Psoas muscle (tissue), 8 donors: ENCODE measurements around the gene SLC7A6. TPM values are rescaled to one million over a fixed set of nuclear protein-coding genes. Genes with fewer than 3 reads are reported as not detected.
A peak's percentile ranks its signal among the peaks of the same experiment; 100 is the strongest.

Experiments used
- ATAC-seq, 4 donors: fragments of 200-7000 bp; cut with Tn5 transposase; one replicate each; pipeline ENCODE4 v1.9.1; 2020; ENCODE audit warnings: moderate library complexity in 3 of 4, mild to moderate bottlenecking in 2 of 4
- DNase-seq, 2 donors: peaks; one replicate each; pipeline ENCODE4 v3.0.0-alpha.2; 2020
- H3K27ac ChIP-seq: fragments of 200-600 bp; one replicate; pipeline ENCODE4 v1.8.0; 2022
- H3K27me3 ChIP-seq, 3 donors: fragments of 200-600 bp in 1 of 3; one replicate each; pipeline versions ENCODE4 v1.6.1 to v1.8.0; 2013 to 2022; ENCODE audit warnings: low read length in 2 of 3, mild to moderate bottlenecking in 2 of 3, moderate library complexity in 1 of 3; ENCODE audit not compliant: insufficient read depth in 3 of 3
- H3K36me3 ChIP-seq, 2 donors: fragments of 200-600 bp in 1 of 2; one replicate each; pipeline versions ENCODE4 v1.6.1 to v1.8.0; 2013 to 2022; ENCODE audit warnings: low read depth in 1 of 2, mild to moderate bottlenecking in 1 of 2, moderate library complexity in 1 of 2; ENCODE audit not compliant: insufficient read depth in 1 of 2
- H3K4me1 ChIP-seq: fragments of 200-600 bp; one replicate; pipeline ENCODE4 v1.8.0; 2022
- H3K4me3 ChIP-seq: fragments of 200-600 bp; one replicate; pipeline ENCODE4 v1.8.0; 2022; ENCODE audit warnings: mild to moderate bottlenecking
- H3K9me3 ChIP-seq: fragments of 200-600 bp; one replicate; pipeline ENCODE4 v1.8.0; 2022
- WGBS, 3 donors: extraction: QIAGEN DNeasy Blood & Tissue Kit; methylation state at CpG; one replicate each; pipeline versions ENCODE4 v1.1.6 to v1.1.7; 2013; 5-methylcytosine and 5-hydroxymethylcytosine counted together
- intact Hi-C, 2 donors: fragments of 100-400 bp; cut with DNase I; formaldehyde crosslinking; loops; one replicate each; pipeline versions ENCODE4 v1.11.0 to v1.14.2; 2022
- polyA plus RNA-seq, 3 donors: library from polyadenylated mRNA; stranded (reverse); fragments of 200-250 nt; gene quantifications; one replicate each; pipeline ENCODE4 v1.2.3, GENCODE V29; 2013
- total RNA-seq, 4 donors: library from RNA; stranded (reverse); fragmentation: NEBNext Ultra II Directional in 2 of 4; extraction: Animal tissue kit (Norgen Biotek cat#: 25700) in 2 of 4; gene quantifications; one replicate each; pipeline versions ENCODE4 v1.2.1 to v1.2.4, GENCODE V29; 2021 to 2023
- TF ChIP-seq, protein P1 (sequence below): fragments of 200-600 bp; IDR thresholded peaks from one replicate; pipeline ENCODE4 v1.8.0; 2022; ENCODE audit warnings: antibody characterized with exemption
- donor health status: healthy with polysubstance abuse.
- donor health status: DM: no; HTN: no; CAD: no; lungs with moderate emphysema.
- donor health status: Bipolar disorder and iron deficiency.
- donor health status: healthy.
- donor health status: DM: yes; HTN: yes; CAD: no.
- donor health status: DM: no; HTN: no; CAD: no.
- donor health status: DM: no; HTN: no; CAD: no.
- donor health status: DM: yes; HTN: yes; CAD: no.

SLC7A6 gene
- total and polyA plus RNA-seq, 7 donors = 9.2 to 217 (median 48.7) TPM

- Histone ChIP-seq H3K27ac (peak overlapping the region; percentile 80), H3K4me3 (no peak overlapping the region), H3K36me3 (peaks cover 2 to 46% of the 10 kb centered on the region in 2 donors), H3K9me3 (no peaks in the 10 kb centered on the region), H3K4me1 (peaks cover 32% of the 10 kb centered on the region), H3K27me3 (no peaks in the 10 kb centered on the region)
- TF ChIP-seq, protein P1, sequence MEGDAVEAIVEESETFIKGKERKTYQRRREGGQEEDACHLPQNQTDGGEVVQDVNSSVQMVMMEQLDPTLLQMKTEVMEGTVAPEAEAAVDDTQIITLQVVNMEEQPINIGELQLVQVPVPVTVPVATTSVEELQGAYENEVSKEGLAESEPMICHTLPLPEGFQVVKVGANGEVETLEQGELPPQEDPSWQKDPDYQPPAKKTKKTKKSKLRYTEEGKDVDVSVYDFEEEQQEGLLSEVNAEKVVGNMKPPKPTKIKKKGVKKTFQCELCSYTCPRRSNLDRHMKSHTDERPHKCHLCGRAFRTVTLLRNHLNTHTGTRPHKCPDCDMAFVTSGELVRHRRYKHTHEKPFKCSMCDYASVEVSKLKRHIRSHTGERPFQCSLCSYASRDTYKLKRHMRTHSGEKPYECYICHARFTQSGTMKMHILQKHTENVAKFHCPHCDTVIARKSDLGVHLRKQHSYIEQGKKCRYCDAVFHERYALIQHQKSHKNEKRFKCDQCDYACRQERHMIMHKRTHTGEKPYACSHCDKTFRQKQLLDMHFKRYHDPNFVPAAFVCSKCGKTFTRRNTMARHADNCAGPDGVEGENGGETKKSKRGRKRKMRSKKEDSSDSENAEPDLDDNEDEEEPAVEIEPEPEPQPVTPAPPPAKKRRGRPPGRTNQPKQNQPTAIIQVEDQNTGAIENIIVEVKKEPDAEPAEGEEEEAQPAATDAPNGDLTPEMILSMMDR = no peak
- ATAC-seq (peak; percentile 7 to 42 (median 36)), DNase-seq (no peak)
- intact Hi-C loops = loop anchor here (5.0 kb wide), 3 partner anchors 130 to 155 kb away; no protein-coding TSS in a partner anchor
- WGBS, 3 donors = 38 to 64% (median 42%) methylated on average over 3 of the region's 3 CpGs
These were observed 37.0 kb upstream of the SLC7A6 start for GRCh38 chr16:68227183-68227793.

DNA sequence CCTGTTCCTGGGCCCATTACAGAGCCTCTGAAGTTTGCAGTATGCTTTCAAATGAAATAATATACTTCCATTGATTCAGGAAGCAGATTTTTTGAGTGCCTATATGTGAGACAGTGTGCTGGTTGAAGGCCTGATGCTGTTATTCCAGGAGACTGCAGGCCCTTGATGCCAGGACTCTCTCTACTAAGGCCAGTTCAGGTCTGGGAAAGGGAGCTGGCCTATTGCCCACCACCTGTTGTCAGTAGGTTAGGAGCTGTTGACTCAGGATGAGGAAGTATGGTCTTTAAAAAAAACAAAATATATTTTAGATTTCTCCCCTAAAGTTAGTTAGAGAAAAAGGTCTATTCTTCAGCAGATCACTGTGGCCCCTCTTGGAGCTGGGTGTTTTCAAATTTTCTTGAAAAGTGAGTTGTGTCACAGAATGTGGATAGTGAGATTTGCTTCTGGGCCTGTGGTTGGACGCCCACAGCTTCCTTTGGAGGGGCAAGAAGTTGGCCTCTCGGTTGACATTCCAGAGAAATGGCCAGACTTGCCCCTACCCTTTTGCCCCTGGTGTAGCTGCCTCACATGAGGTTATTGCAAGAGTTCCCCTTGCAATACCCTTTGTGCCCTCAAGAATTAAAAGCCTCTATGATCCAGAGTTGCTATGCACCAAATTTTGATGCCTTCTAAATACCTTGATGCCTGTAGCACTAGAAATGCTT, 36.3 kb upstream of the SLC7A6 start:
- intact Hi-C loops = loop anchor here (5.0 kb wide), 3 partner anchors 131 to 156 kb away; no protein-coding TSS in a partner anchor
- TF ChIP-seq, protein P1 = no peak
- Histone ChIP-seq H3K9me3 (no peaks in the 10 kb centered on the region), H3K27me3 (no peaks in the 10 kb centered on the region), H3K4me1 (peaks cover 32% of the 10 kb centered on the region), H3K36me3 (peaks cover 2 to 42% of the 10 kb centered on the region in 2 donors), H3K27ac (peak overlapping the region; percentile 80), H3K4me3 (no peak overlapping the region)
- 51 to 58% (median 54%) methylated on average over 2 of the region's 2 CpGs for WGBS, 3 donors
- ATAC-seq = peak; percentile 72 to 80 (median 76)
- peak; percentile 63 to 82 for DNase-seq

- DNase-seq = no peak
- no peak overlapping the region for H3K4me3 ChIP-seq
- H3K4me1 ChIP-seq = peaks cover 32% of the 10 kb centered on the region
- no peaks in the 10 kb centered on the region for H3K27me3 ChIP-seq
- 56 to 77% (median 61%) methylated on average over 3 of the region's 3 CpGs for WGBS, 3 donors
- intact Hi-C loops = loop anchor here (5.0 kb wide), 3 partner anchors 131 to 156 kb away; no protein-coding TSS in a partner anchor
- ATAC-seq = peak in 1 of 4 donors; percentile 9
- no peaks in the 10 kb centered on the region for H3K9me3 ChIP-seq
- TF ChIP-seq, protein P1 = no peak
- H3K36me3 ChIP-seq = peaks cover 2 to 41% of the 10 kb centered on the region in 2 donors
- H3K27ac ChIP-seq = peak overlapping the region; percentile 80
These were observed 35.7 kb upstream of the SLC7A6 start for GRCh38 chr16:68228652-68229051.

DNA sequence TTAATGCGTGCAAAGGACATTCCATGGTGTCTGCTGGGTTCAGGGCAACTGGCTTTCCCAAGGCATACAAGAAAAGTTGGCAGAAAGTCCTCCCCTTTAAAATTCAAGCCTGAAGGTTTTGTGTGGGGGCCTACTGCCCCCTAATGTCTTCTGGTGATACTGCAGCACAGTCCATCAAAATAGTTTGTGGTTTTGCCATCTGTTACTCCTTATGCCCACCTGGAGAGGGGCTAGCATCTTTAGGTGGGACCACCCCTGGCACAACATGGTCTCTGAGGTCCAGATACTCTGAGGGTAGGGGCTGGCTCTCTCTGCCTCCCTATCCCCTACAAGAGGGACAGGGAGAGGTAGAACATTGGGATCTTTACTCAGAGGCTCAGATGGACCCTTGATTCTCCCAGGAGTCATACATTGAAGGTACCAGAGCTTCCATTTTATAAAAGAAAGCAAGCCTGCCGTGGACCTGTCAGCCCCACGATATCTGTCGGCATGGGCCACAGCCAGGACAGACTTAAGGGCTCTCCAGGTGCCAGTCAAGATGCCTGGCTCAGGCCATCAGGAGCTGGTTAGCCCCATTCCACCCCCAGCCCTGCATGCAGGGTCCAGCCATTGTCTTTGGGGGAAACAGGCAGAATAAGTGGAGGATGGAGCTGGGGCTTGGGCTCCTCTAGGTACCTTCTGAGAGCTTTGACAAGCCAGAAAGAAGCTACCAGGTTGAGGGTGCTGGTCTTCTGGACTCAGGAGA, 34.7 kb upstream of the SLC7A6 start:
- no peaks in the 10 kb centered on the region for H3K9me3 ChIP-seq
- H3K27me3 ChIP-seq = no peaks in the 10 kb centered on the region
- DNase-seq (no peak), ATAC-seq (peak; percentile 51 to 78 (median 66))
- no peak overlapping the region for H3K4me3 ChIP-seq
- H3K36me3 ChIP-seq = peaks cover 2 to 41% of the 10 kb centered on the region in 2 donors
- intact Hi-C loops = loop anchor here (5.0 to 10.0 kb wide), 6 partner anchors 132 to 385 kb away; partner anchors contain the start of genes CENPT (in 1 of the 2), NRN1L (in 1 of the 2), NUTF2 (in 1 of the 2) and THAP11 (in 1 of the 2)
- TF ChIP-seq, protein P1 = peak; percentile 92
- peak overlapping the region; percentile 80 for H3K27ac ChIP-seq
- 50 to 61% (median 52%) methylated on average over 4 of the region's 4 CpGs for WGBS, 3 donors
- peaks cover 32% of the 10 kb centered on the region for H3K4me1 ChIP-seq
